ENCODE measurements around the gene UCK1. TPM values are rescaled to one million over a fixed set of nuclear protein-coding genes. Genes with fewer than 3 reads are reported as not detected.

UCK1 gene
- total and polyA plus RNA-seq, 2 of the 4 experiments (the other 2 are of a cell fraction): 17.9 to 21.4 TPM

DNA sequence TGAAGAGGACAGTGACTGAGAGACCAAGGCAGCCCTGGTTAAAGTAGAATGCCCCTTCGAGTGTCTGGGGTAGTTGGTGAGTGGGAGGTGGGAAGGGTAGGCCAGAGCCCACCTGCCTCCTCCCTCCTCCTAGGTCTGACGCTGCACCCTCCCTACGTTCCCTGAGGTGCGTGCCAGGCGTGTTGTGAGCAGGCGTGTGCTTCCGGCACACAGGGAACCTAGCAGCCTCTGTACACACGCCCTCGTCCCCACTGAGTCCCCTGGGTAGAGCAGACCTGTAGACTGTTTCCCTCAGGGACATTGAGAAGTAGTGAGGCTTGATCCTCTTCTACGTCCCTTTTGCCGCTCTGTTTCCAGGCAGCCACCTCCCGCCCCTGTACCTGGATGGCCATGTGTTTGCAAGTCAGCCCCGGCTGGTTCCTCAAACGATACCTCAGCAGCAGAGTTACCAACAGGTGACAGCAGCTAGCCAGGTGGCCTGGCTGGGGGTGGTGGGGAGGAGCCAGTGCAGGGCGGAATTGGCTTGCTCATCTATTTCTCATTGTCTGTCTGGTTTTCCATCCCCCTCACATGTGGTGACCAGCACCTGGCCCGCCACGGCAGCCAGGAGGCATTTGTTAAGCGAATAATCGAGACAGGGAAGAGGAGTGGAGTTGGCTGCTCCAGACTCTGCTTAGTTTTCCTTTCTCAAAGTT lies 45.2 kb downstream of the UCK1 start:
- Histone ChIP-seq H2AK9ac (replicated peaks; ENCODE audit: low read depth, low read length, poor library complexity) (no peak overlapping the region), H3K36me3 (ENCODE audit: control insufficient read depth, insufficient read depth, low read length) (peaks cover 91% of the 10 kb centered on the region), H3K4ac (ENCODE audit: low read depth, low read length) (no peak overlapping the region), H4K5ac (ENCODE audit: low read depth, low read length) (no peak overlapping the region), H3K23ac (ENCODE audit: low read depth, low read length) (no peak overlapping the region), H2AK5ac (ENCODE audit: low read depth, low read length) (no peak overlapping the region), H3K4me2 (ENCODE audit: low read depth, low read length) (no peak overlapping the region), H3K56ac (ENCODE audit: extremely low read depth, insufficient read depth, low read length) (no peak overlapping the region), H2AFZ (replicated peaks; ENCODE audit: low read length, poor library complexity) (no peak overlapping the region), H4K20me1 (ENCODE audit: insufficient read depth, low read length) (peaks cover 13% of the 10 kb centered on the region), H3K14ac (replicated peaks; ENCODE audit: low read depth, low read length) (no peak overlapping the region), H3K9me1 (ENCODE audit: insufficient read depth, low read length) (no peaks in the 10 kb centered on the region), H4K91ac (ENCODE audit: insufficient read depth, low read depth, low read length) (no peak overlapping the region), H3K18ac (ENCODE audit: low read depth, low read length) (no peak overlapping the region), H4K8ac (ENCODE audit: low read depth in 2 of 2, low read length in 2 of 2) (no peak overlapping the region), H2BK120ac (ENCODE audit: low read depth, low read length) (no peak overlapping the region), H2BK15ac (ENCODE audit: low read depth, low read length) (no peak overlapping the region), H3K4me3 (ENCODE audit: insufficient read depth, low read depth, low read length) (no peak overlapping the region), H2BK5ac (ENCODE audit: low read depth, low read length, poor library complexity, severe bottlenecking) (no peak overlapping the region), H3K79me1 (ENCODE audit: low read depth in 1 of 2, low read length in 2 of 2) (peaks cover 30 to 55% of the 10 kb centered on the region in 2 experiments; a peak in 3 of 4 replicates), H3K9ac (ENCODE audit: low read depth, low read length) (no peak overlapping the region), H3K4me1 (ENCODE audit: control insufficient read depth, insufficient read depth, low read length) (no peaks in the 10 kb centered on the region), H3K9me3 (ENCODE audit: control insufficient read depth, insufficient read depth, low read length) (no peaks in the 10 kb centered on the region), H3K27me3 (ENCODE audit: control insufficient read depth, insufficient read depth, low read length) (no peaks in the 10 kb centered on the region), H3K27ac (ENCODE audit: insufficient read depth, low read length) (no peak overlapping the region), H2BK20ac (ENCODE audit: low read depth, low read length) (no peak overlapping the region)
- dilution Hi-C loops (cut with HindIII; ENCODE audit: low sequenced_read_pairs, unreplicated experiment) (no loop called here), in situ Hi-C loops (cut with MboI; ENCODE audit: low sequenced_read_pairs) (no loop called here), intact Hi-C loops (cut with micrococcal nuclease) (no loop called here)
- no peak for DNase-seq
- no peak for ATAC-seq (ENCODE audit: low read depth)
- TF ChIP-seq, protein P1, sequence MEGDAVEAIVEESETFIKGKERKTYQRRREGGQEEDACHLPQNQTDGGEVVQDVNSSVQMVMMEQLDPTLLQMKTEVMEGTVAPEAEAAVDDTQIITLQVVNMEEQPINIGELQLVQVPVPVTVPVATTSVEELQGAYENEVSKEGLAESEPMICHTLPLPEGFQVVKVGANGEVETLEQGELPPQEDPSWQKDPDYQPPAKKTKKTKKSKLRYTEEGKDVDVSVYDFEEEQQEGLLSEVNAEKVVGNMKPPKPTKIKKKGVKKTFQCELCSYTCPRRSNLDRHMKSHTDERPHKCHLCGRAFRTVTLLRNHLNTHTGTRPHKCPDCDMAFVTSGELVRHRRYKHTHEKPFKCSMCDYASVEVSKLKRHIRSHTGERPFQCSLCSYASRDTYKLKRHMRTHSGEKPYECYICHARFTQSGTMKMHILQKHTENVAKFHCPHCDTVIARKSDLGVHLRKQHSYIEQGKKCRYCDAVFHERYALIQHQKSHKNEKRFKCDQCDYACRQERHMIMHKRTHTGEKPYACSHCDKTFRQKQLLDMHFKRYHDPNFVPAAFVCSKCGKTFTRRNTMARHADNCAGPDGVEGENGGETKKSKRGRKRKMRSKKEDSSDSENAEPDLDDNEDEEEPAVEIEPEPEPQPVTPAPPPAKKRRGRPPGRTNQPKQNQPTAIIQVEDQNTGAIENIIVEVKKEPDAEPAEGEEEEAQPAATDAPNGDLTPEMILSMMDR (conservative IDR thresholded peaks at IDR 0.05; ENCODE audit: low read depth, low read length): no peak
- no peak for TF ChIP-seq USF2 (IDR thresholded peaks at IDR 0.05; ENCODE audit: low read depth, low read length)
- no peak for TF ChIP-seq MAFK (IDR thresholded peaks at IDR 0.05; ENCODE audit: low read depth, low read length)
- no peak for TF ChIP-seq BHLHE40 (IDR thresholded peaks at IDR 0.05; ENCODE audit: low read depth, low read length)
- no peak for TF ChIP-seq CEBPB (IDR thresholded peaks at IDR 0.05; ENCODE audit: low read depth, low read length)
- no peak for TF ChIP-seq FOS (IDR thresholded peaks at IDR 0.05; ENCODE audit: low read depth, low read length)
- TF ChIP-seq RCOR1 (IDR thresholded peaks at IDR 0.05; ENCODE audit: insufficient replicate concordance, low read length): no peak
- no peak for TF ChIP-seq MAZ (IDR thresholded peaks at IDR 0.05; ENCODE audit: borderline replicate concordance, low read depth, low read length)
- TF ChIP-seq SMC3 (IDR thresholded peaks at IDR 0.05; ENCODE audit: low read depth, low read length): no peak
- no peak for TF ChIP-seq POLR2A (IDR thresholded peaks at IDR 0.05; ENCODE audit: low read depth, low read length)
- TF ChIP-seq NFE2L2 (IDR thresholded peaks at IDR 0.05; ENCODE audit: low read depth, low read length): no peak
- TF ChIP-seq RAD21 (IDR thresholded peaks at IDR 0.05; ENCODE audit: low read length): no peak
- 100% methylated on average over 6 of the region's 19 CpGs; no CpG with 5 or more reads in 1 of the 2 experiments for WGBS, 2 experiments (ENCODE audit: extremely low coverage in 2 of 2, insufficient read length in 1 of 2)
- no TSS peak for BruUV-seq (replicated peaks)
- ChIA-PET POLR2A (ENCODE audit: unreplicated experiment) (no interaction called here), CTCF (no interaction called here)
